Measurements from ENCODE around the gene RPE65. TPM values are rescaled to one million over a fixed set of nuclear protein-coding genes. Genes with fewer than 3 reads are reported as not detected.
A peak's percentile ranks its signal among the peaks of the same experiment; 100 is the strongest.
"Not testable (repeated sequence)": the region's sequence is repeated elsewhere in the genome, so short reads cannot be mapped to it uniquely, and the experiment has no call there.

RPE65 gene
- total and polyA plus RNA-seq, 9 donors: 0.04 to 0.16 (median 0.09) TPM; not detected in 1

DNA sequence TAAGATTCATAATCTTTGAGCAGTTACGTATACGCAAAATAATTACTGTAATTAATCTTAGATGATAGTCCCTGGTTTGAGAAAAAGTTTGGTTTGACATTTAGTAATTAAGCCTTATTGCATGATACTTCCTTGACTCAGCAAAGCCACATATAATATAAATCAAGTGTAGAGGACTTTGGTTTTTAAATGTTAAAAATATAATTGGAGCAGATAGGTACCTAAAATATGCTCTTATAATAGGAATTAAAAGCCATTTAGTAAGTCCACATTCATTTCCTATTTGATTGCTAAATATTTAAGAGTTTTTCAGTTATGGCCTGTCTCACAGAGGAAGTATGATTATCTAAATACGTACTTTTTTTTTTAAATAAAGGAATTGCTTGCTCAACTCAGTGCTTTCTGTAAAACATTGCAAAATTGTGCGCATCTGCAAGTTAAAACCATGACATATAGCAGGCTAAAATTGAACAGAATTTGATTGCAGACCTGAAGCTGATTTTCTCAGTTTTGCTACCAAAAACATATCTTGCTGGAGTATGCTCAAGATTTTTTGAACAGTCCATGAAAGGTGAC lies 20.4 kb downstream of the RPE65 start:
- Histone ChIP-seq H3K4me1 (ENCODE audit: control insufficient read depth, insufficient read depth, low read length) (no peaks in the 10 kb centered on the region), H3K4me3 (ENCODE audit: low read length) (no peak overlapping the region), H3K36me3 (ENCODE audit: control insufficient read depth, insufficient read depth, low read length) (no peaks in the 10 kb centered on the region), H3K9me3 (replicated peaks; ENCODE audit: control insufficient read depth, low read depth, low read length) (no peaks in the 10 kb centered on the region), H3K27me3 (ENCODE audit: control insufficient read depth, insufficient read depth, low read length) (no peaks in the 10 kb centered on the region), H3K27ac (ENCODE audit: low read length) (no peak overlapping the region)
- no peak for DNase-seq
- 100% methylated on average over 1 of the region's 4 CpGs for WGBS (ENCODE audit: insufficient coverage)

DNA sequence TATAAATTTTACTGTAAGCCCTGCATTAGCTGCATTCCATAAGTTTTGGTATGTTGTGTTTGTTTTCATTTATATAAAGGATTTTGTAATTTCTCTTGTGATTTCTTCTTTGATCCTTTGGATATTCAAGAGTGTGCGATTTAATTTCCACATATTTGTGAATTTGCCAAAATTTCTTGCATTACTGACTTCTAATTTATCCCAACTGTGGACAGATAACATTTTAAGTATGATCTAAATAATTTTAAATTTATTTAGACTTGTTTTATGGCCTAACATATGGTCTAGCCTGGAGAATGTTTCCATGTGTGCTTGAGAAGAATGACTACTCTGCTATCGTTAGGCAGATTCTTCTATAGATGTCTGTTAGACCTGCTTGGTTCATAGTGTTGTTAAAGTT lies 23.2 kb downstream of the RPE65 start:
- Histone ChIP-seq H3K27me3 (ENCODE audit: control insufficient read depth, insufficient read depth, low read length) (no peaks in the 10 kb centered on the region), H3K4me3 (ENCODE audit: low read length) (no peak overlapping the region), H3K4me1 (ENCODE audit: control insufficient read depth, insufficient read depth, low read length) (no peaks in the 10 kb centered on the region), H3K27ac (ENCODE audit: low read length) (no peak overlapping the region), H3K36me3 (ENCODE audit: control insufficient read depth, insufficient read depth, low read length) (no peaks in the 10 kb centered on the region), H3K9me3 (replicated peaks; ENCODE audit: control insufficient read depth, low read depth, low read length) (no peaks in the 10 kb centered on the region)
- DNase-seq: no peak
- no CpG with 5 or more reads among the region's 2 CpGs for WGBS (ENCODE audit: insufficient coverage)

DNA sequence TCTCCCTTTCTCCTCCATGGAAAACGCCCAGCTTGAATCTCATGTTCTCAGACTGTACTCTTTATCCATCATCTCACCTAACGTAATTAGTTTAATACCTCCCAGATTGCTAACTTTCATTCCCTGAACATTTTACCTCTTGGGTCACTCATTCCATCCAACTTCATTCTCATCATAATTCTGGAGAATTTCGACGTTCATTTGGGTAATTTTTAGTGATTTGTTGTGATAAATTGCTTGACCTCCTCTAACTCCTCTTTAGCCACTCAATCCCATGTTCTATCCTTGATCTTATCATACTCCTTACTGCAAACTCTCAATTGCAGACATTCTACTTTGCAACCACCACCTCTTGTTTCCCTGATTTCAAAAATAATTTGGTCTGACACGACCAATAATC lies 28.4 kb downstream of the RPE65 start:
- 88% methylated on average over 2 of the region's 5 CpGs for WGBS (ENCODE audit: insufficient coverage)

DNA sequence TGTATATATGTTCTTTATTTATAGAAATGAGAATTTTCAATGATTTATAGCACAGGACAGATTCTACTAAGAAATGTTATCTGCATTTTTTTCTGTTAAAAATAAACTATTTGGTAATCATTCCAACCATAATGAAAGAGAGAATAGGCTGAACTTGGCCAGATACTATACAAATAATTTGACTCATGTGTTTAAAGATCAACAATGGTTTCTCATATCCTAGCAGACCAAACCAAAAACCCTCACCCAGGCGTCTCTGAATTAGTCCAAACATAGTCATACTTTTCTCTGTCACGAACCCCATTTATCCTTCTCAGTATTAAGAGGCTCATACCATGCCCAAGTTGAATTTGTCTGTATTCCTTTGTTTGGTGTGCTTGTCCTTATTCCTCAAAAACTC lies 40.3 kb downstream of the RPE65 start:
- no peak overlapping the region for H3K27ac ChIP-seq (ENCODE audit: low read length)
- no peaks in the 10 kb centered on the region for H3K4me1 ChIP-seq (ENCODE audit: control insufficient read depth, insufficient read depth, low read length)
- H3K4me3 ChIP-seq (ENCODE audit: low read length): no peak overlapping the region
- H3K27me3 ChIP-seq (ENCODE audit: control insufficient read depth, insufficient read depth, low read length): no peaks in the 10 kb centered on the region
- H3K36me3 ChIP-seq (ENCODE audit: control insufficient read depth, insufficient read depth, low read length): no peaks in the 10 kb centered on the region
- H3K9me3 ChIP-seq (replicated peaks; ENCODE audit: control insufficient read depth, low read depth, low read length): no peaks in the 10 kb centered on the region
- no peak for DNase-seq
- WGBS (ENCODE audit: insufficient coverage): 100% methylated on average over 1 of the region's 2 CpGs

More for the DNA sequence above, 28.4 kb downstream of the RPE65 start:
- Histone ChIP-seq H3K4me1 (ENCODE audit: control insufficient read depth, insufficient read depth, low read length) (no peaks in the 10 kb centered on the region), H3K4me3 (ENCODE audit: low read length) (no peak overlapping the region), H3K27me3 (ENCODE audit: control insufficient read depth, insufficient read depth, low read length) (no peaks in the 10 kb centered on the region), H3K36me3 (ENCODE audit: control insufficient read depth, insufficient read depth, low read length) (no peaks in the 10 kb centered on the region), H3K9me3 (replicated peaks; ENCODE audit: control insufficient read depth, low read depth, low read length) (no peaks in the 10 kb centered on the region), H3K27ac (ENCODE audit: low read length) (no peak overlapping the region)
- DNase-seq: no peak

DNA sequence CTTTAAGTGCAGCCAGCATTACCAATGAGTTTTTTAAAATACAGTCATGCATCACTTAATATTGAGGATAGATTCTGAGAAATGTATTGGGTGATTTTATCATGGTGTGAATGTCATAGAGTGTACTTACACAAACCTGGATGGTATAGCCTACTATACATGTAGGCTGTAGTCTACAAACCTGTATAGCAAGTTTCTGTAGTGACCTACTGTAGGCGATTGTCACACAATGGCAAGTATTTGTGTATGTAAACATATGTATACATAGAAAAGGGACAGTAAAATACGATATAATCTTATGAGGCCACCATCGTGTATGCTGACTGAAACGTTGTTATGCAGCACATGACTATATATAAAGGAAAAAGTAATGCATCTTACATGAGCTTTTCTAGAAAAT lies 48.2 kb downstream of the RPE65 start:
- no peaks in the 10 kb centered on the region for H3K36me3 ChIP-seq (ENCODE audit: control insufficient read depth, insufficient read depth, low read length)
- no peaks in the 10 kb centered on the region for H3K9me3 ChIP-seq (replicated peaks; ENCODE audit: control insufficient read depth, low read depth, low read length)
- H3K4me1 ChIP-seq (ENCODE audit: control insufficient read depth, insufficient read depth, low read length): no peaks in the 10 kb centered on the region
- no peaks in the 10 kb centered on the region for H3K27me3 ChIP-seq (ENCODE audit: control insufficient read depth, insufficient read depth, low read length)
- H3K27ac ChIP-seq (ENCODE audit: low read length): no peak overlapping the region
- no peak for DNase-seq
- H3K4me3 ChIP-seq (ENCODE audit: low read length): no peak overlapping the region
- no CpG with 5 or more reads among the region's 4 CpGs for WGBS (ENCODE audit: insufficient coverage)

DNA sequence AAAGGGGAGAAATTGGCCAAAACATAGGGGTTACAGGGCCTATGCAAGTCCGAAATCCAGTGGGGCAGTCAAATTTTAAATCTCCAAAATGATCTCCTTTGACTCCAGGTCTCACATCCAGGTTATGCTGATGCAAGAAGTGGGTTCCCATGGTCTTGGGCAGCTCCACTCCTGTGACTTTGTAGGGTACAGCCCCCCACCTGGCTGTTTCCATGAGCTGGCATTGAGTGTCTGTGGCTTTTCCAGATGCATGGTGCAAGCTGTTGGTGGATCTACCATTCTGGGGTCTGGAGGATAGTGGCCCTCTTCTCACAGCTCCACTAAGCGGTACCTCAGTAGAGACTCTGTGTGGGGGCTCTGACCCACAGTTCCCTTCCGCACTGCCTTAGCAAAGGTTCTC lies 54.2 kb downstream of the RPE65 start:
- not testable (repeated sequence) for H3K4me1 ChIP-seq (ENCODE audit: control insufficient read depth, insufficient read depth, low read length); H3K9me3 ChIP-seq (replicated peaks; ENCODE audit: control insufficient read depth, low read depth, low read length); H3K4me3 ChIP-seq (ENCODE audit: low read length); DNase-seq; H3K36me3 ChIP-seq (ENCODE audit: control insufficient read depth, insufficient read depth, low read length); H3K27me3 ChIP-seq (ENCODE audit: control insufficient read depth, insufficient read depth, low read length); H3K27ac ChIP-seq (ENCODE audit: low read length)
- 100% methylated on average over 3 of the region's 3 CpGs for WGBS (ENCODE audit: insufficient coverage)

DNA sequence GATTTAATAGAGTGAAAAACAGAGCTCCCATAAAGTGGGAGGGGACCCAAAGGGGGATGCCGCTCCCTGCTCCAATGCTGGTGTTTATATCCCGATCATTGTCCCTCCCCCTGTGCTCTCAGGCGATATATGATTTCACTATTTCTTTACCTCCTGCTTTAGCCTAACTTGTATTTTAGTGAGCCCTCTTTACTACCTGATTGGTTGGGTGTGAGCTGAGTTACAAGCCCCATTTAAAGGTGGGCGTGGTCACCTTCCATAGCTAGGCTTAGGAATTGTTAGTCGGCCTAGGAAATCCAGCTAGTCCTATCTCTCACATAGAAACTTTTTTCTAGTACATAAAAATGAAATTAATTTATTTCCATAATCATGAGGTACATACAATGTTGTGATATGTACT lies 57.3 kb downstream of the RPE65 start:
- H3K4me1 ChIP-seq (ENCODE audit: control insufficient read depth, insufficient read depth, low read length); H3K4me3 ChIP-seq (ENCODE audit: low read length); DNase-seq; H3K27ac ChIP-seq (ENCODE audit: low read length); H3K36me3 ChIP-seq (ENCODE audit: control insufficient read depth, insufficient read depth, low read length); H3K27me3 ChIP-seq (ENCODE audit: control insufficient read depth, insufficient read depth, low read length); H3K9me3 ChIP-seq (replicated peaks; ENCODE audit: control insufficient read depth, low read depth, low read length): not testable (repeated sequence)
- WGBS (ENCODE audit: insufficient coverage): no CpG with 5 or more reads among the region's 5 CpGs

DNA sequence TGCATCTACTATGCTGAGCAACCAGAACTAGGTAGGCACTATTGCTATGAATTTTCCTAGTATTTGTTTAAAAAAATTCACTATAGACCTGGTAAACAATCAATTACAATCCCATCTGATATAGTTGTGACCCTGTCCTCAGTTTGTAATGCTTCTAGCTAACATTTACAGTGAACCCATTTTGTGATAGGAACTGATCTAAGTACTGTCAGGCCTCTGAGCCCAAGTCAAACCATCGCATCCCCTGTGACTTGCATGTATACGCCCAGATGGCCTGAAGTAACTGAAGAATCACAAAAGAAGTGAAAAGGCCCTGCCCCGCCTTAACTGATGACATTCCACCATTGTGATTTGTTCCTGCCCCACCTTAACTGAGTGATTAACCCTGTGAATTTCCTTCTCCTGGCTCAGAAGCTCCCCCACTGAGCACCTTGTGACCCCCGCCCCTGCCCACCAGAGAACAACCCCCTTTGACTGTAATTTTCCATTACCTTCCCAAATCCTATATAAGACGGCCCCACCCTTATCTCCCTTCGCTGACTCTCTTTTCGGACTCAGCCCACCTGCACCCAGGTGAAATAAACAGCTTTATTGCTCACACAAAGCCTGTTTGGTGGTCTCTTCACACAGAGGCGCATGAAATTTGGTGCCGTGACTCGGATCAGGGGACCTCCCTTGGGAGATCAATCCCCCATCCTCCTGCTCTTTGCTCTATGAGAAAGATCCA lies 63.8 kb downstream of the RPE65 start:
- not testable (repeated sequence) for H3K27me3 ChIP-seq (ENCODE audit: control insufficient read depth, insufficient read depth, low read length); H3K9me3 ChIP-seq (replicated peaks; ENCODE audit: control insufficient read depth, low read depth, low read length); DNase-seq; H3K4me3 ChIP-seq (ENCODE audit: low read length); H3K27ac ChIP-seq (ENCODE audit: low read length); H3K4me1 ChIP-seq (ENCODE audit: control insufficient read depth, insufficient read depth, low read length); H3K36me3 ChIP-seq (ENCODE audit: control insufficient read depth, insufficient read depth, low read length)
- WGBS (ENCODE audit: insufficient coverage): 88% methylated on average over 6 of the region's 10 CpGs

DNA sequence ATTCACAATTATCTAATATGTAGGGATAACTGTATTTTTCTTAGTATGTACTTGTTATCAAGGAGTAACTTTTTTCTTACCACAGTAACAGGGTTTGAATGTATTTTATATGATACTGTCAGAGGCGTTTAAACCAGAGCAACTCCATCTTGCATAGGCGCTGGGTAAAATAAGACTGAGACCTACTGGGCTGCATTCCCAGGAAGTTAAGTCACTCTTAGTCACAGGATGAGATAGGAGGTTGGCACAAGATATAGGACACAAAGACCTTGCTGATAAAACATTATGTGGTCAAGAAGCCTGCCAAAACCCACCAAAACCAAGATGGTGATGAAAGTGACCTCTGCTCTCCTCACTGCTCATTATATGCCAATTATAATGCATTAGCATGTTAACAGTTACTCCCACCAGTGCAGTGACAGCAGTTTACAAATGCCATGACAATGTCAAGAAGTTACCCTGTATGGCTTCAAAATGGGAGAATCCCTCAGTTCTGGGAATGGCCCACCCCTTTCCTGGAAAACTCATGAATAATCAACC lies 64.8 kb downstream of the RPE65 start:
- Histone ChIP-seq H3K4me1 (ENCODE audit: control insufficient read depth, insufficient read depth, low read length) (no peaks in the 10 kb centered on the region), H3K4me3 (ENCODE audit: low read length) (no peak overlapping the region), H3K36me3 (ENCODE audit: control insufficient read depth, insufficient read depth, low read length) (no peaks in the 10 kb centered on the region), H3K27me3 (ENCODE audit: control insufficient read depth, insufficient read depth, low read length) (no peaks in the 10 kb centered on the region), H3K27ac (ENCODE audit: low read length) (no peak overlapping the region), H3K9me3 (replicated peaks; ENCODE audit: control insufficient read depth, low read depth, low read length) (no peaks in the 10 kb centered on the region)
- no peak for DNase-seq
- no CpG with 5 or more reads among the region's 2 CpGs for WGBS (ENCODE audit: insufficient coverage)

DNA sequence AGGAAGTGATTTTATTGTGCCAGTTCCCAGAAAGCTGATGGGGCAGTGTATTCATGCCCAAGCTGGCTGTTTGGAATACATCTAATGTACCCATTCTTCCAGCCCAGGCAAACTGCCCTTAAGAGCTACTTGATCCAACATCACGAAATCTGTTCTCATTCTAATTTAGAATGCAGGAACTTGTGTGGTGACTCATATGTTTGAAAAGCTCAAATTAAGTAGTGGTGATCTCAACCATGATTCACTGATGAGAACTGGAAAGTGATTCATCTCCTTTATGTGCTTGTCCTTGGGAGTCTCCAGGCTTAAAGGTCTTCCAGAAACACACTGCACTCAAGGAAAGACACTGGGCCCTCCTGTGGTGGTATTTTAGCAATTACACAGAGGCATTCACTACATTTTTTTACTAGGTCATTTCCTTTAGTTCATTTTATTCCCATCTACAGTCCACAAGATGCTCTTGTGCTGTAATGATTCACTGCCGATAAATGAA lies 65.4 kb downstream of the RPE65 start:
- Histone ChIP-seq H3K36me3 (ENCODE audit: control insufficient read depth, insufficient read depth, low read length) (no peaks in the 10 kb centered on the region), H3K4me1 (ENCODE audit: control insufficient read depth, insufficient read depth, low read length) (no peaks in the 10 kb centered on the region), H3K27ac (ENCODE audit: low read length) (no peak overlapping the region), H3K4me3 (ENCODE audit: low read length) (no peak overlapping the region), H3K9me3 (replicated peaks; ENCODE audit: control insufficient read depth, low read depth, low read length) (no peaks in the 10 kb centered on the region), H3K27me3 (ENCODE audit: control insufficient read depth, insufficient read depth, low read length) (no peaks in the 10 kb centered on the region)
- peak; percentile 48 for DNase-seq
- no CpG with 5 or more reads among the region's 2 CpGs for WGBS (ENCODE audit: insufficient coverage)
